HepG2 (cell line): ENCODE measurements around the gene DBNDD1. TPM values are rescaled to one million over a fixed set of nuclear protein-coding genes. Genes with fewer than 3 reads are reported as not detected.

Source experiments
- CCDC6 ChIP-seq: sonication (generic); formaldehyde crosslinking; IDR thresholded peaks from 2 replicates; pipeline ENCODE4 v1.8.1; 2022; ENCODE audit warnings: mild to moderate bottlenecking, missing genetic modification reagents, moderate library complexity
- ERF ChIP-seq: IDR thresholded peaks from 2 replicates; pipeline ENCODE4 v1.6.1; 2018; ENCODE audit warnings: missing biosample characterization, missing genetic modification reagents
- IKZF1 ChIP-seq: fragments of 450-650 bp; IDR thresholded peaks from 2 replicates; pipeline ENCODE4 v1.7.1; 2016
- MAFF ChIP-seq: IDR thresholded peaks from 2 replicates; pipeline ENCODE4 v1.6.1; 2011; ENCODE audit warnings: low read depth, low read length, improper control_type of control experiment
- MEF2D ChIP-seq: sonication (generic); formaldehyde crosslinking; IDR thresholded peaks from 2 replicates; pipeline ENCODE4 v1.5.1; 2020; ENCODE audit warnings: mild to moderate bottlenecking, missing genetic modification reagents
- RARA ChIP-seq: IDR thresholded peaks from 2 replicates; pipeline ENCODE4 v1.6.1; 2016; ENCODE audit warnings: missing genetic modification reagents, missing compliant biosample characterization
- SAFB2 ChIP-seq: sonication (generic); formaldehyde crosslinking; IDR thresholded peaks from 2 replicates; pipeline ENCODE4 v1.5.1; 2020; ENCODE audit warnings: missing genetic modification reagents, low read depth, mild to moderate bottlenecking, borderline replicate concordance
- TARDBP ChIP-seq: sonication (generic); formaldehyde crosslinking; IDR thresholded peaks from 2 replicates; pipeline ENCODE4 v1.8.0; 2022; ENCODE audit warnings: mild to moderate bottlenecking, missing genetic modification reagents
- TBX3 ChIP-seq: fragments of 450-650 bp; IDR thresholded peaks from 2 replicates; pipeline ENCODE4 v1.6.1; 2017; ENCODE audit warnings: antibody characterized with exemption, mild to moderate bottlenecking, inconsistent platforms, borderline replicate concordance
- ZNF260 ChIP-seq: sonication (generic); formaldehyde crosslinking; IDR thresholded peaks from 2 replicates; pipeline ENCODE4 v1.4.0; 2020; ENCODE audit warnings: missing genetic modification reagents, low read depth, mild to moderate bottlenecking, borderline replicate concordance
- ZNF354B ChIP-seq: sonication (generic); formaldehyde crosslinking; IDR thresholded peaks from 2 replicates; pipeline ENCODE4 v1.8.0; 2022; ENCODE audit warnings: mild to moderate bottlenecking, missing genetic modification reagents
- ZNF367 ChIP-seq: sonication (generic); formaldehyde crosslinking; IDR thresholded peaks from 2 replicates; pipeline ENCODE4 v1.4.0; 2020; ENCODE audit warnings: missing genetic modification reagents, borderline replicate concordance
- ZNF460 ChIP-seq: sonication (generic); formaldehyde crosslinking; IDR thresholded peaks from 2 replicates; pipeline ENCODE4 v1.5.1; 2020; ENCODE audit warnings: missing genetic modification reagents, mild to moderate bottlenecking, borderline replicate concordance
- ZNF557 ChIP-seq: sonication (generic); formaldehyde crosslinking; IDR thresholded peaks from 2 replicates; pipeline ENCODE4 v1.4.0; 2020; ENCODE audit warnings: missing genetic modification reagents
- ZNF772 ChIP-seq: sonication (generic); formaldehyde crosslinking; IDR thresholded peaks from 2 replicates; pipeline ENCODE4 v1.5.0; 2020; ENCODE audit warnings: mild to moderate bottlenecking, missing genetic modification reagents
- ZNF780A ChIP-seq: sonication (generic); formaldehyde crosslinking; IDR thresholded peaks from 2 replicates; pipeline ENCODE4 v1.8.0; 2022; ENCODE audit warnings: mild to moderate bottlenecking, missing genetic modification reagents, moderate library complexity
- ZNF788 ChIP-seq: sonication (generic); formaldehyde crosslinking; IDR thresholded peaks from 2 replicates; pipeline ENCODE4 v1.5.0; 2020; ENCODE audit warnings: mild to moderate bottlenecking, missing genetic modification reagents, borderline replicate concordance
- polyA plus RNA-seq, 8 experiments: library from polyadenylated mRNA; depleted of rRNA in 3 of 8; stranded (reverse) in 7 of 8; unstranded in 1 of 8; fragments of >200 nt; fragmentation: Illumina TruSeq in 4 of 8; extraction: Trizol in 4 of 8; gene quantifications; 2 replicates each; pipeline versions ENCODE4 v1.2.1 to v1.2.3, GENCODE V29; 2011 to 2016; ENCODE audit warnings: low read depth in 4 of 8, missing spikeins in 1 of 8, mixed read lengths in 1 of 8; ENCODE audit not compliant: insufficient read depth in 1 of 8
- total RNA-seq, 5 experiments: library from RNA; depleted of rRNA; stranded (reverse); fragments of >200 nt; fragmentation: Illumina TruSeq; extraction: Trizol; gene quantifications; 2 replicates each; pipeline ENCODE4 v1.2.3, GENCODE V29; 2016; ENCODE audit warnings: low read depth in 1 of 5
- TF ChIP-seq, protein P1 (sequence below): sonication (generic); formaldehyde crosslinking; IDR thresholded peaks from 2 replicates; pipeline ENCODE4 v1.8.0; 2022; ENCODE audit warnings: mild to moderate bottlenecking, missing genetic modification reagents; ENCODE audit not compliant: insufficient replicate concordance
- TF ChIP-seq, protein P2 (sequence below): IDR thresholded peaks from 2 replicates; pipeline ENCODE4 v1.6.1; 2018; ENCODE audit warnings: missing genetic modification reagents
- TF ChIP-seq, protein P3 (sequence below): sonication (generic); formaldehyde crosslinking; IDR thresholded peaks from 2 replicates; pipeline ENCODE4 v1.4.0; 2020; ENCODE audit warnings: missing genetic modification reagents
- TF ChIP-seq, protein P4 (sequence below): sonication (generic); formaldehyde crosslinking; IDR thresholded peaks from 2 replicates; pipeline ENCODE4 v1.4.0; 2020; ENCODE audit warnings: missing genetic modification reagents

The DBNDD1 gene
- total and polyA plus RNA-seq, 2 of the 13 experiments (the other 11 are each of a cell fraction or from before 2014, with no cell fraction given): 17.0 to 40.4 TPM

DNA sequence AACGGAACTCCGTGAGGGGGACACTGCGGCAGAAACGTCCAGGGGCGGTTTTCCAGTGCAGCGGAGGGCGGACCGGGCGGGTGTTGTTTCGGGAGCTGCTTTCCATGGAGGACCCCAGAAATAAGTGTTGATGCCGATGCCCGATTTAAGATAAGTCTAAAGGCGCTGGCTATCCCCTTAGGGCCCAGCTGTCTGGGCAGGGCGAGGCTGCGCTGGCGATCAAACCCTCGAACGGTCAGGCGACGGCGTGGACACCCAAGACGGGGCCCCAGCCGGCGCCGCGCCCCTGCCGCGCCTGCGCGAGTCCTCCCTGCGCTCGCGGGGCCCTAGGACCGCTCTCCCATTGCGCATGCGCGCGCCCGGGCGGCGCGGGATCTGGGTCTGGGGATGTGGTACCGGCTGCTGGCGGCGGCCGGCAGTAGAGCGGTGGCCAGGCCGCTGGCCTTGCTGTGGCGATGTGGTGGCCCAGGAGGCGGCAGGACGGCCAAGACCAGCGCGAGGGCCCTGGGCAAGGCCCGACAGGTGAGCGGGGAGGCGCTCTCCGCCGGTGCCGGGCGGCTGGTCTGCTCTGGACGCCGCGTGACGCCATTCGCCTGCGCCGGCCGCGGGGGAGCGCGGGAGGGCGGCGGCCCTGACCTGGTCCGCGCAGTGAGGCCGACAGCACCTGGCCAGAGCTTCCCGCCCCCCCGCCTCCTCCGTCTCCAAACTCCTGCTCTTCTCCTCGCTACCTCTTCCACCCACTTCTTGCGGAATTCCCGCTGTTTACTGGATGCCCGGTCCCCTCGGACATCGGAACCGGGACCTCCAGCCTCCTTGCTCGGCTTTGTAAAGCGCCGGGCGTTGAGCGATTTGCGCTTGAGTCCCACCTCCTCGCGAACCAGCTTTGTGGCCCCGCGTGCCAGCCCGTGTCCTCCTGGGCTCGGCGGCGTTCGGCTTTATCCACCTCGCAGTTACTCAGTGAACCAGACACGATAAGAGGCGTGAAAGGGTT, 46.7 kb downstream of the DBNDD1 start (continued):
- TF ChIP-seq MEF2D (CRISPR knock-in tag) (0 out of 2 replicates have a peak, but pooled peaks have one; percentile 24), ERF (CRISPR knock-in tag) (no peak; the same call in 1 of the 2 replicates), SAFB2 (CRISPR knock-in tag) (peak; percentile 72; the same call in 1 of the 2 replicates), ZNF788 (CRISPR knock-in tag) (peak; percentile 42; the same call in 1 of the 2 replicates), CCDC6 (CRISPR knock-in tag) (peak; percentile 80; the same call in 1 of the 2 replicates), ZNF780A (CRISPR knock-in tag) (no peak), TARDBP (CRISPR knock-in tag) (peak; percentile 93), MAFF (no peak), IKZF1 (no peak), ZNF557 (CRISPR knock-in tag) (peak; percentile 53; the same call in 1 of the 2 replicates), ZNF460 (CRISPR knock-in tag) (no peak), TBX3 (no peak), ZNF260 (CRISPR knock-in tag) (no peak), ZNF354B (CRISPR knock-in tag) (peak; percentile 82; the same call in 1 of the 2 replicates), ZNF367 (CRISPR knock-in tag) (peak; percentile 28), ZNF772 (CRISPR knock-in tag) (0 out of 2 replicates have a peak, but pooled peaks have one; percentile 54), RARA (CRISPR knock-in tag) (peak; percentile 45; the same call in 1 of the 2 replicates)
- TF ChIP-seq, protein P1, sequence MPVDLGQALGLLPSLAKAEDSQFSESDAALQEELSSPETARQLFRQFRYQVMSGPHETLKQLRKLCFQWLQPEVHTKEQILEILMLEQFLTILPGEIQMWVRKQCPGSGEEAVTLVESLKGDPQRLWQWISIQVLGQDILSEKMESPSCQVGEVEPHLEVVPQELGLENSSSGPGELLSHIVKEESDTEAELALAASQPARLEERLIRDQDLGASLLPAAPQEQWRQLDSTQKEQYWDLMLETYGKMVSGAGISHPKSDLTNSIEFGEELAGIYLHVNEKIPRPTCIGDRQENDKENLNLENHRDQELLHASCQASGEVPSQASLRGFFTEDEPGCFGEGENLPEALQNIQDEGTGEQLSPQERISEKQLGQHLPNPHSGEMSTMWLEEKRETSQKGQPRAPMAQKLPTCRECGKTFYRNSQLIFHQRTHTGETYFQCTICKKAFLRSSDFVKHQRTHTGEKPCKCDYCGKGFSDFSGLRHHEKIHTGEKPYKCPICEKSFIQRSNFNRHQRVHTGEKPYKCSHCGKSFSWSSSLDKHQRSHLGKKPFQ (CRISPR knock-in tag): peak; percentile 89
- TF ChIP-seq, protein P2, sequence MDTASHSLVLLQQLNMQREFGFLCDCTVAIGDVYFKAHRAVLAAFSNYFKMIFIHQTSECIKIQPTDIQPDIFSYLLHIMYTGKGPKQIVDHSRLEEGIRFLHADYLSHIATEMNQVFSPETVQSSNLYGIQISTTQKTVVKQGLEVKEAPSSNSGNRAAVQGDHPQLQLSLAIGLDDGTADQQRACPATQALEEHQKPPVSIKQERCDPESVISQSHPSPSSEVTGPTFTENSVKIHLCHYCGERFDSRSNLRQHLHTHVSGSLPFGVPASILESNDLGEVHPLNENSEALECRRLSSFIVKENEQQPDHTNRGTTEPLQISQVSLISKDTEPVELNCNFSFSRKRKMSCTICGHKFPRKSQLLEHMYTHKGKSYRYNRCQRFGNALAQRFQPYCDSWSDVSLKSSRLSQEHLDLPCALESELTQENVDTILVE (CRISPR knock-in tag): no peak; the same call in 1 of the 2 replicates
- TF ChIP-seq, protein P3, sequence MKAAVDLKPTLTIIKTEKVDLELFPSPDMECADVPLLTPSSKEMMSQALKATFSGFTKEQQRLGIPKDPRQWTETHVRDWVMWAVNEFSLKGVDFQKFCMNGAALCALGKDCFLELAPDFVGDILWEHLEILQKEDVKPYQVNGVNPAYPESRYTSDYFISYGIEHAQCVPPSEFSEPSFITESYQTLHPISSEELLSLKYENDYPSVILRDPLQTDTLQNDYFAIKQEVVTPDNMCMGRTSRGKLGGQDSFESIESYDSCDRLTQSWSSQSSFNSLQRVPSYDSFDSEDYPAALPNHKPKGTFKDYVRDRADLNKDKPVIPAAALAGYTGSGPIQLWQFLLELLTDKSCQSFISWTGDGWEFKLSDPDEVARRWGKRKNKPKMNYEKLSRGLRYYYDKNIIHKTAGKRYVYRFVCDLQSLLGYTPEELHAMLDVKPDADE: no peak; the same call in none of the 2 replicates
- TF ChIP-seq, protein P4, sequence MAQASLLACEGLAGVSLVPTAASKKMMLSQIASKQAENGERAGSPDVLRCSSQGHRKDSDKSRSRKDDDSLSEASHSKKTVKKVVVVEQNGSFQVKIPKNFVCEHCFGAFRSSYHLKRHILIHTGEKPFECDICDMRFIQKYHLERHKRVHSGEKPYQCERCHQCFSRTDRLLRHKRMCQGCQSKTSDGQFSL (CRISPR knock-in tag): peak; percentile 92
